Lower lobe of right lung (tissue), 2 donors: ENCODE measurements around the gene ALPG. TPM values are rescaled to one million over a fixed set of nuclear protein-coding genes. Genes with fewer than 3 reads are reported as not detected.
A peak's percentile ranks its signal among the peaks of the same experiment; 100 is the strongest.

Source experiments
- ATAC-seq, 2 donors: fragments of 200-7000 bp; cut with Tn5 transposase; one replicate each; pipeline ENCODE4 v1.9.1; 2020 to 2022; ENCODE audit warnings: mild to moderate bottlenecking in 2 of 2, moderate library complexity in 2 of 2
- DNase-seq: peaks from one replicate; pipeline ENCODE4 v3.0.0-alpha.2; 2020
- H3K27ac ChIP-seq: fragments of 200-600 bp; one replicate; pipeline ENCODE4 v1.8.0; 2022
- H3K27me3 ChIP-seq: fragments of 200-600 bp; one replicate; pipeline ENCODE4 v1.8.0; 2022; ENCODE audit warnings: low read depth
- H3K36me3 ChIP-seq: fragments of 200-600 bp; one replicate; pipeline ENCODE4 v1.8.0; 2022; ENCODE audit warnings: mild to moderate bottlenecking
- H3K4me1 ChIP-seq: fragments of 200-600 bp; one replicate; pipeline ENCODE4 v1.8.0; 2022
- H3K4me3 ChIP-seq: fragments of 200-600 bp; one replicate; pipeline ENCODE4 v1.8.0; 2022; ENCODE audit warnings: mild to moderate bottlenecking
- H3K9me3 ChIP-seq: fragments of 200-600 bp; one replicate; pipeline ENCODE4 v1.8.0; 2022
- intact Hi-C: fragments of 100-400 bp; cut with DNase I; formaldehyde crosslinking; loops from one replicate; pipeline ENCODE4 v1.11.0; 2022
- total RNA-seq: library from RNA; stranded (reverse); fragmentation: NEBNext Ultra II Directional; extraction: Animal tissue kit (Norgen Biotek cat#: 25700); gene quantifications from one replicate; pipeline ENCODE4 v1.2.1, GENCODE V29; 2021
- TF ChIP-seq, protein P1 (sequence below): fragments of 200-600 bp; IDR thresholded peaks from one replicate; pipeline ENCODE4 v1.8.0; 2022; ENCODE audit warnings: antibody characterized with exemption, mild to moderate bottlenecking
- donor health status: DM: no; HTN: yes; CAD: no; lungs with severe emphysema.

The ALPG gene
- total RNA-seq, 1 donor from 2014 or later = 0.53 TPM

GRCh38 chr2:232411901-232412629 lies 5.4 kb downstream of the ALPG start:
- TF ChIP-seq, protein P1, sequence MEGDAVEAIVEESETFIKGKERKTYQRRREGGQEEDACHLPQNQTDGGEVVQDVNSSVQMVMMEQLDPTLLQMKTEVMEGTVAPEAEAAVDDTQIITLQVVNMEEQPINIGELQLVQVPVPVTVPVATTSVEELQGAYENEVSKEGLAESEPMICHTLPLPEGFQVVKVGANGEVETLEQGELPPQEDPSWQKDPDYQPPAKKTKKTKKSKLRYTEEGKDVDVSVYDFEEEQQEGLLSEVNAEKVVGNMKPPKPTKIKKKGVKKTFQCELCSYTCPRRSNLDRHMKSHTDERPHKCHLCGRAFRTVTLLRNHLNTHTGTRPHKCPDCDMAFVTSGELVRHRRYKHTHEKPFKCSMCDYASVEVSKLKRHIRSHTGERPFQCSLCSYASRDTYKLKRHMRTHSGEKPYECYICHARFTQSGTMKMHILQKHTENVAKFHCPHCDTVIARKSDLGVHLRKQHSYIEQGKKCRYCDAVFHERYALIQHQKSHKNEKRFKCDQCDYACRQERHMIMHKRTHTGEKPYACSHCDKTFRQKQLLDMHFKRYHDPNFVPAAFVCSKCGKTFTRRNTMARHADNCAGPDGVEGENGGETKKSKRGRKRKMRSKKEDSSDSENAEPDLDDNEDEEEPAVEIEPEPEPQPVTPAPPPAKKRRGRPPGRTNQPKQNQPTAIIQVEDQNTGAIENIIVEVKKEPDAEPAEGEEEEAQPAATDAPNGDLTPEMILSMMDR = no peak
- Histone ChIP-seq H3K27ac (no peak overlapping the region), H3K4me3 (no peak overlapping the region), H3K36me3 (no peaks in the 10 kb centered on the region), H3K4me1 (no peaks in the 10 kb centered on the region), H3K9me3 (no peaks in the 10 kb centered on the region), H3K27me3 (peaks cover 24% of the 10 kb centered on the region)
- ATAC-seq = no peak
- intact Hi-C loops = no loop called here
- peak; percentile 18 for DNase-seq

DNA sequence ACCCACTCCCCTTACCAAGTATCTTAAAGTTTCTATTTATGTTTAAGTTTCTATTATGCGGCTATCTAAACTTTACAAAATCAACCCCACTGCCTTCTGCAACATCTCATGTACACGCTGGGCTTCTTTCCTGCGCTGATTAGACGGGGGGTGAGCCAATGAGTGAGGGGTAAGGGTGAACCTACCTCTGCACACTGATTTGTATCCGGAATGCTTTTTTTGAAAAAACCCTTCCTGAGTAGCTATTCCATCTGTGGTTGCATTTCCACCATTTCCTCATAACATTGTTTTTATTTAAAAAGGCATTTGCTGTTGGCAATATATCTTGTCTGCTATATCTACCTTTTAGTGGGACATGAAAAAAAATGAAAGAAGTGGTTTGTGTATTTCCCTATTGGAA lies 6.3 kb downstream of the ALPG start:
- Histone ChIP-seq H3K36me3 (no peaks in the 10 kb centered on the region), H3K4me1 (no peaks in the 10 kb centered on the region), H3K9me3 (no peaks in the 10 kb centered on the region), H3K27me3 (peaks cover 34% of the 10 kb centered on the region), H3K4me3 (no peak overlapping the region), H3K27ac (no peak overlapping the region)
- intact Hi-C loops = no loop called here
- ATAC-seq (no peak), DNase-seq (no peak)
- TF ChIP-seq, protein P1 = no peak

DNA sequence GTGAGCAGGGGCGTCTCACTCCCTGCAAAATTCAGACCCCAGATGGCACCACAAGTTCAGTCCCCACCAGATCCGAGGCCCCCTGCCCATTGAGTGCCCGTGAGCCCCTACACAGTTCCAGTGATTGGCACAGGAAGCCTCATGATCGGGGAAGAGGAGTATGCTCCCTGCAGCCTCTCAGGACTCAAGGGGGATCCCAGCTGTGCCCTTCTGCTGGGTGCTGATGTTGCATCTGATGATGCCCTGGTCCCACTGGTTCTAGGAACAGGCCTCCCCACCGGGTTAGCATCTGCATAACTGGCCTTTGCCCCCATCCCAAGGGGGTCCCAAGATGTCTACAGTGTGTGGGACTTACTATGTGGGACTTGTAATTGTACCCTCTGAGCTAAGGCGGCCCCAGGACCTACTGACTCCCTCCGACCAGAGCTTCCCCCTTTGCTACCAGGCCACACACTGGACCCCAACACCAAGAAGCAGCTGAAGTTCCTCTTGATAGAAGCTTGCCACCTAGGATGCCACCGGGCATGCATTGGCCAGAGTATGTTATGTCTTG lies 8.6 kb downstream of the ALPG start:
- Histone ChIP-seq H3K27me3 (peaks cover 49% of the 10 kb centered on the region), H3K27ac (no peak overlapping the region), H3K4me3 (no peak overlapping the region), H3K9me3 (no peaks in the 10 kb centered on the region), H3K4me1 (peaks cover 20% of the 10 kb centered on the region), H3K36me3 (no peaks in the 10 kb centered on the region)
- DNase-seq (peak; percentile 10), ATAC-seq (no peak)
- TF ChIP-seq, protein P1 = no peak
- intact Hi-C loops = no loop called here

DNA sequence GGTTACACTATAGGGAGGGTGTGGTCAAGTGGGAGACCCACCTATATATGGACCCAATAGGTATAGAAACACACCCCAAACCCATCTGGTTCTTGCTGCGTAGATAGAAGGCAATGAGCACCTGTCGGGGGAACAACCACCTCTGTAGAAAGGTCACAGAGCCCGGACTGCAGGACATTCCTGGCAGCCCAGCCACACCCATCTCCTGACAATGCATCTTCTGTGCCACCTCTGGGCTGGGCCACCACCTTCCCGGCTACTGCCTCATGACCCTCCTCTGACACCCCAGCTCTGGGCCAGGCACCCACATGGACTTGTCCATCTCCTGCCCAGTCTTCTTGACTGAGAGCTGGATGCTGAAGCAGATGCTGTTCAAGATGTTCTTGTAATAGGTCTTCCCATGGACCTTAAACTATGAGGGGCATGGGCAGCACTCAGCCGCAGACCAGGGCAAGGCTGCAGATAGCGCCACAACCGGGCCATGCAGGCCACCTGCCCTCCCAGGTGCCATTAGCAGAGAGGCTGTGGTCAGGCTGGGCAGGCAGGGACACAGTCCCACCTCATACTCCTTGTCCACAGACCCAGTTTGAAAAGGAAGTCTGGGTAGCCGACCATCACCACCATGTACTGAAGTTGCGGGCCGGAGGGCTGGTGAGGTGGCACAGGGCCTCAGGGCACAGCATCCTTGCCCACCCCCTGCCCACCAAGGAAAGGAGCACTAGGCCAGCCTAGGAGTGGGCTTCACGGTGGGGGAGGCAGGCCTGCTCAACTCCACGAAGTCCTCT lies 9.3 kb downstream of the ALPG start:
- TF ChIP-seq, protein P1 = no peak
- no peaks in the 10 kb centered on the region for H3K9me3 ChIP-seq
- H3K4me3 ChIP-seq = no peak overlapping the region
- peak; percentile 34 for DNase-seq
- intact Hi-C loops = no loop called here
- no peaks in the 10 kb centered on the region for H3K36me3 ChIP-seq
- no peak overlapping the region for H3K27ac ChIP-seq
- peaks cover 51% of the 10 kb centered on the region for H3K27me3 ChIP-seq
- ATAC-seq = no peak
- H3K4me1 ChIP-seq = peaks cover 27% of the 10 kb centered on the region

GRCh38 chr2:232416521-232417470 lies 10.2 kb downstream of the ALPG start:
- H3K4me3 ChIP-seq = no peak overlapping the region
- ATAC-seq = no peak
- DNase-seq = peak; percentile 33
- H3K9me3 ChIP-seq = no peaks in the 10 kb centered on the region
- H3K4me1 ChIP-seq = peaks cover 30% of the 10 kb centered on the region
- H3K36me3 ChIP-seq = no peaks in the 10 kb centered on the region
- intact Hi-C loops = no loop called here
- H3K27me3 ChIP-seq = peaks cover 58% of the 10 kb centered on the region
- TF ChIP-seq, protein P1 = no peak
- H3K27ac ChIP-seq = no peak overlapping the region
